Gastrocnemius medialis (tissue), 4 donors: Measurements from ENCODE around the gene MFSD2A.

ENCODE experiments used
- CTCF ChIP-seq, 5 experiments: fragments of 450-650 bp in 3 of 5; fragments of 200-600 bp in 2 of 5; sonication (generic) in 2 of 5; IDR thresholded peaks in 4 of 5; conservative IDR thresholded peaks in 1 of 5; 1 replicate in 4 of 5; 2 replicates in 1 of 5; pipeline ENCODE4 v1.5.1; 2016 to 2019; ENCODE audit warnings: antibody characterized with exemption in 5 of 5, mild to moderate bottlenecking in 3 of 5, moderate library complexity in 3 of 5
- POLR2A ChIP-seq, 2 donors: fragments of 450-650 bp; IDR thresholded peaks; one replicate each; pipeline ENCODE4 v1.6.1; 2017; ENCODE audit warnings: antibody characterized with exemption in 2 of 2, mild to moderate bottlenecking in 2 of 2, moderate library complexity in 2 of 2

- TF ChIP-seq CTCF (IDR thresholded peaks at IDR 0.05 in 4 of 5, conservative IDR thresholded peaks at IDR 0.05 in 1 of 5) (no peak), POLR2A (IDR thresholded peaks at IDR 0.05) (no peak)
These were observed 10.4 kb upstream of the MFSD2A start for GRCh38 chr1:39944410-39945112.
